Suprapubic skin (tissue), 4 donors: Measurements from ENCODE around the gene OR1I1. TPM values are rescaled to one million over a fixed set of nuclear protein-coding genes. Genes with fewer than 3 reads are reported as not detected.

Experiments used
- DNase-seq, 2 donors: peaks; one replicate each; pipeline ENCODE4 v3.0.0-alpha.2; 2019; ENCODE audit warnings: low spot score in 2 of 2
- H3K27ac ChIP-seq: fragments of 200-600 bp; sonication (generic); one replicate; pipeline ENCODE4 v1.5.1; 2019
- H3K27me3 ChIP-seq: fragments of 200-600 bp; sonication (generic); one replicate; pipeline ENCODE4 v1.5.1; 2019
- H3K36me3 ChIP-seq: fragments of 200-600 bp; sonication (generic); one replicate; pipeline ENCODE4 v1.5.1; 2019
- H3K4me1 ChIP-seq: fragments of 200-600 bp; sonication (generic); one replicate; pipeline ENCODE4 v1.5.1; 2019
- H3K4me3 ChIP-seq: fragments of 200-600 bp; sonication (generic); one replicate; pipeline ENCODE4 v1.5.1; 2019; ENCODE audit warnings: mild to moderate bottlenecking
- H3K9me3 ChIP-seq: fragments of 200-600 bp; sonication (generic); one replicate; pipeline ENCODE4 v1.5.1; 2019
- EP300 ChIP-seq: sonication (generic); formaldehyde crosslinking; IDR thresholded peaks from one replicate; pipeline ENCODE4 v1.6.1; 2017; ENCODE audit warnings: antibody characterized with exemption
- POLR2A ChIP-seq, 2 donors: fragments of 450-650 bp; IDR thresholded peaks; one replicate each; pipeline ENCODE4 v1.6.1; 2017; ENCODE audit warnings: antibody characterized with exemption in 2 of 2, mild to moderate bottlenecking in 2 of 2, moderate library complexity in 2 of 2
- POLR2AphosphoS5 ChIP-seq, 3 donors: sonication (generic); formaldehyde crosslinking; IDR thresholded peaks; one replicate each; pipeline ENCODE4 v1.6.1; 2017; ENCODE audit warnings: antibody characterized with exemption in 3 of 3
- WGBS: methylation state at CpG from one replicate; pipeline ENCODE4 v1.1.5; 2018; 5-methylcytosine and 5-hydroxymethylcytosine counted together
- total RNA-seq, 4 donors: library from RNA; depleted of rRNA; stranded (reverse); fragments of >200 nt; gene quantifications; one replicate each; pipeline ENCODE4 v1.1.0, GENCODE V29; 2016
- TF ChIP-seq, protein P1 (sequence below), 2 donors: fragments of 200-600 bp in 1 of 2; fragments of 450-650 bp in 1 of 2; sonication (generic) in 1 of 2; IDR thresholded peaks; one replicate each; pipeline ENCODE4 v1.5.1; 2016 to 2019; ENCODE audit warnings: antibody characterized with exemption in 2 of 2, mild to moderate bottlenecking in 1 of 2, moderate library complexity in 1 of 2

Gene OR1I1, protein sequence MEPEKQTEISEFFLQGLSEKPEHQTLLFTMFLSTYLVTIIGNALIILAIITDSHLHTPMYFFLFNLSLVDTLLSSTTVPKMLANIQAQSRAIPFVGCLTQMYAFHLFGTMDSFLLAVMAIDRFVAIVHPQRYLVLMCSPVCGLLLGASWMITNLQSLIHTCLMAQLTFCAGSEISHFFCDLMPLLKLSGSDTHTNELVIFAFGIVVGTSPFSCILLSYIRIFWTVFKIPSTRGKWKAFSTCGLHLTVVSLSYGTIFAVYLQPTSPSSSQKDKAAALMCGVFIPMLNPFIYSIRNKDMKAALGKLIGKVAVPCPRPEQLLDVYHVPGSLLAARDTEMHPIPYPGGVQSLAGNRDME
- total RNA-seq, result not detected

DNA sequence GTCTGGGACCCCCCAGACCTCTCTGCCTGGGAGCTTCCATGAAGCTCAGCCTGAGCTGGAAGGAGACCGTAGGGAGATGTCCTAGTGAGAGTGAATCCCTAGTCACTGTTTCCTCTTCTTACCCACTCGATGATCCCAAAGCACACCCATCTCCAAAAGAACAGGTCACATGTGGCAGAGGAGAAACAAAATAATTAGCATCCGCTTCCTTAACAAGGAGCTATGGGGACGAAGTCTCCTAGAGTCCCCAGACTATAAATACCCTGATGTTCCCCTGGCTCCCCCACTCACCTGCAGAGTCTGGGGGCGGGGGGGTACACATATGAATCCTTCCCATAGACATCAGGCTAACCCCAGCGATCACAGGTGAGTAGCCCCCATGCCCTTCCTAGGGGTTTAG lies at the start of gene OR1I1:
Gene OR1I1 (plus strand): TSS at position 301 of the 400 bp plus-strand sequence. CDS start 4,855 bp downstream, outside the sequence.
- TF ChIP-seq POLR2A (IDR thresholded peaks at IDR 0.05) (no peak), EP300 (no peak), POLR2AphosphoS5 (IDR thresholded peaks at IDR 0.05) (no peak)
- TF ChIP-seq, protein P1, sequence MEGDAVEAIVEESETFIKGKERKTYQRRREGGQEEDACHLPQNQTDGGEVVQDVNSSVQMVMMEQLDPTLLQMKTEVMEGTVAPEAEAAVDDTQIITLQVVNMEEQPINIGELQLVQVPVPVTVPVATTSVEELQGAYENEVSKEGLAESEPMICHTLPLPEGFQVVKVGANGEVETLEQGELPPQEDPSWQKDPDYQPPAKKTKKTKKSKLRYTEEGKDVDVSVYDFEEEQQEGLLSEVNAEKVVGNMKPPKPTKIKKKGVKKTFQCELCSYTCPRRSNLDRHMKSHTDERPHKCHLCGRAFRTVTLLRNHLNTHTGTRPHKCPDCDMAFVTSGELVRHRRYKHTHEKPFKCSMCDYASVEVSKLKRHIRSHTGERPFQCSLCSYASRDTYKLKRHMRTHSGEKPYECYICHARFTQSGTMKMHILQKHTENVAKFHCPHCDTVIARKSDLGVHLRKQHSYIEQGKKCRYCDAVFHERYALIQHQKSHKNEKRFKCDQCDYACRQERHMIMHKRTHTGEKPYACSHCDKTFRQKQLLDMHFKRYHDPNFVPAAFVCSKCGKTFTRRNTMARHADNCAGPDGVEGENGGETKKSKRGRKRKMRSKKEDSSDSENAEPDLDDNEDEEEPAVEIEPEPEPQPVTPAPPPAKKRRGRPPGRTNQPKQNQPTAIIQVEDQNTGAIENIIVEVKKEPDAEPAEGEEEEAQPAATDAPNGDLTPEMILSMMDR (IDR thresholded peaks at IDR 0.05), result no peak
- WGBS, result 83% methylated on average over 6 of the region's 6 CpGs
- Histone ChIP-seq H3K9me3 (no peaks in the 10 kb centered on the region), H3K27me3 (peaks cover 35% of the 10 kb centered on the region), H3K36me3 (no peaks in the 10 kb centered on the region), H3K4me1 (no peaks in the 10 kb centered on the region), H3K4me3 (no peak within 1 kb of the TSS), H3K27ac (no peak within 1 kb of the TSS)
- no peak for DNase-seq

GRCh38 chr19:15035795-15036311 lies 46.2 kb upstream of the OR1I1 start:
- peaks cover 19% of the 10 kb centered on the region for H3K27me3 ChIP-seq
- H3K36me3 ChIP-seq, result no peaks in the 10 kb centered on the region
- peaks cover 27% of the 10 kb centered on the region for H3K4me1 ChIP-seq
- H3K27ac ChIP-seq, result no peak overlapping the region
- no peak for DNase-seq
- H3K9me3 ChIP-seq, result no peaks in the 10 kb centered on the region
- no peak overlapping the region for H3K4me3 ChIP-seq
- TF ChIP-seq EP300 (no peak), POLR2A (IDR thresholded peaks at IDR 0.05) (no peak), POLR2AphosphoS5 (IDR thresholded peaks at IDR 0.05) (no peak)
- TF ChIP-seq, protein P1 (IDR thresholded peaks at IDR 0.05), result no peak
- 75% methylated on average over 1 of the region's 1 CpG for WGBS

GRCh38 chr19:15037586-15037985 lies 44.4 kb upstream of the OR1I1 start:
- Histone ChIP-seq H3K4me3 (no peak overlapping the region), H3K27me3 (peaks cover 19% of the 10 kb centered on the region), H3K27ac (peak overlapping the region; percentile 63), H3K4me1 (peaks cover 27% of the 10 kb centered on the region), H3K9me3 (no peaks in the 10 kb centered on the region), H3K36me3 (no peaks in the 10 kb centered on the region)
- TF ChIP-seq, protein P1 (IDR thresholded peaks at IDR 0.05), result no peak
- TF ChIP-seq POLR2A (IDR thresholded peaks at IDR 0.05) (no peak), POLR2AphosphoS5 (IDR thresholded peaks at IDR 0.05) (no peak), EP300 (no peak)
- 31% methylated on average over 4 of the region's 4 CpGs for WGBS
- DNase-seq, result no peak

- Histone ChIP-seq H3K36me3 (no peaks in the 10 kb centered on the region), H3K9me3 (no peaks in the 10 kb centered on the region), H3K4me1 (peaks cover 27% of the 10 kb centered on the region), H3K27me3 (peaks cover 17% of the 10 kb centered on the region), H3K4me3 (no peak overlapping the region), H3K27ac (peak overlapping the region; percentile 71)
- DNase-seq, result no peak
- TF ChIP-seq EP300, result no peak
- TF ChIP-seq POLR2AphosphoS5 (IDR thresholded peaks at IDR 0.05), result peak in 1 of 3 donors; percentile 30
- WGBS, result 32% methylated on average over 3 of the region's 3 CpGs
These were observed 43.7 kb upstream of the OR1I1 start for GRCh38 chr19:15038294-15038693.

- Histone ChIP-seq H3K4me3 (no peak overlapping the region), H3K4me1 (peaks cover 17% of the 10 kb centered on the region), H3K9me3 (no peaks in the 10 kb centered on the region), H3K27me3 (peaks cover 3% of the 10 kb centered on the region), H3K27ac (no peak overlapping the region), H3K36me3 (no peaks in the 10 kb centered on the region)
- DNase-seq, result no peak
- TF ChIP-seq POLR2AphosphoS5 (IDR thresholded peaks at IDR 0.05) (no peak), POLR2A (IDR thresholded peaks at IDR 0.05) (no peak), EP300 (no peak)
- TF ChIP-seq, protein P1 (IDR thresholded peaks at IDR 0.05), result no peak
- WGBS, result 84% methylated on average over 1 of the region's 1 CpG
These were observed 40.0 kb upstream of the OR1I1 start for GRCh38 chr19:15042003-15042402.
